Esophagus squamous epithelium (tissue), 4 donors: Measurements from ENCODE around the gene HOXC5.

ENCODE experiments used
- POLR2A ChIP-seq, 4 donors: fragments of 450-650 bp; IDR thresholded peaks; one replicate each; pipeline ENCODE4 v1.6.1; 2017; ENCODE audit warnings: antibody characterized with exemption in 4 of 4, mild to moderate bottlenecking in 4 of 4, moderate library complexity in 3 of 4
- TF ChIP-seq, protein P1 (sequence below), 6 experiments: fragments of 450-650 bp in 4 of 6; fragments of 200-600 bp in 2 of 6; sonication (generic) in 2 of 6; IDR thresholded peaks; one replicate each; pipeline ENCODE4 v1.5.1; 2016 to 2019; ENCODE audit warnings: antibody characterized with exemption in 6 of 6, mild to moderate bottlenecking in 4 of 6, moderate library complexity in 4 of 6

DNA sequence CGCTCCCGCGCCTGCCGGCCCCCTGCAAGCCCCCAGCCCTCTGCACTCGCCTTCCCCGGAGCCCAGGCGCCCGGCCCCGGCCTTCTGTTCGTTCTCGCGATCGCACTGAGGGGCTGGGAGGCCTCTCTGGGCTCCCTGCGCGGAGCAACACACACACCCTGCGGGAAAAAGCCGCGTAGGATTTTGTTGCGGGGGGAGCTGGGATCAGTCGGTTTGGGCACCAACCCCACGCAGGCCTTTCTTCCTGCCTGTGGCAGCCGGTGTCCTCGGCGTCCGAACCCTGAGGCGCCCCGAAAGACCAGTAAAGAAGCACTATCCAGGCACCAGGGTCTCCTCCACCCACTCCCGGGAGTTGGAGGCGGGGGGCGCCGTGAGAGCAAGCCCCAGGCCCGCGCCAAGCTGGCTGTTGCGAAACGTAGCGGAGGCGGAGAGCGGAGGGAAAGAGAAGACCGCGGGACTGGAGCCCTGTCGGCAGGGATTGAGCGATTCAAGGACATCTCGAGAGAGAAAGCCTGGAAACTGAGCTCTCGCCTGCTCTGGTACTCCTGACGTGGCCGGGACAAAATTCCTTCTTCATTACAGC is 1.9 kb upstream of the HOXC5 start:
- TF ChIP-seq, protein P1, sequence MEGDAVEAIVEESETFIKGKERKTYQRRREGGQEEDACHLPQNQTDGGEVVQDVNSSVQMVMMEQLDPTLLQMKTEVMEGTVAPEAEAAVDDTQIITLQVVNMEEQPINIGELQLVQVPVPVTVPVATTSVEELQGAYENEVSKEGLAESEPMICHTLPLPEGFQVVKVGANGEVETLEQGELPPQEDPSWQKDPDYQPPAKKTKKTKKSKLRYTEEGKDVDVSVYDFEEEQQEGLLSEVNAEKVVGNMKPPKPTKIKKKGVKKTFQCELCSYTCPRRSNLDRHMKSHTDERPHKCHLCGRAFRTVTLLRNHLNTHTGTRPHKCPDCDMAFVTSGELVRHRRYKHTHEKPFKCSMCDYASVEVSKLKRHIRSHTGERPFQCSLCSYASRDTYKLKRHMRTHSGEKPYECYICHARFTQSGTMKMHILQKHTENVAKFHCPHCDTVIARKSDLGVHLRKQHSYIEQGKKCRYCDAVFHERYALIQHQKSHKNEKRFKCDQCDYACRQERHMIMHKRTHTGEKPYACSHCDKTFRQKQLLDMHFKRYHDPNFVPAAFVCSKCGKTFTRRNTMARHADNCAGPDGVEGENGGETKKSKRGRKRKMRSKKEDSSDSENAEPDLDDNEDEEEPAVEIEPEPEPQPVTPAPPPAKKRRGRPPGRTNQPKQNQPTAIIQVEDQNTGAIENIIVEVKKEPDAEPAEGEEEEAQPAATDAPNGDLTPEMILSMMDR (IDR thresholded peaks at IDR 0.05): no peak
- no peak for TF ChIP-seq POLR2A (IDR thresholded peaks at IDR 0.05)
